HepG2 (cell line): ENCODE results near the gene ANGPTL5. TPM values are rescaled to one million over a fixed set of nuclear protein-coding genes. Genes with fewer than 3 reads are reported as not detected.

Experiments
- ATAC-seq: fragments of 200-7000 bp; cut with Tn5 transposase; 3 replicates; pipeline ENCODE4 v1.9.1; 2020; ENCODE audit warnings: mild to moderate bottlenecking, moderate library complexity
- BruUV-seq: library from RNA; stranded (reverse); fragments of 400-500 nt; replicated peaks from 2 replicates; lab custom pipeline; 2021; lab: Mats Ljungman, UMichigan
- CTCF ChIA-PET: fragments of 300-600 bp; formaldehyde crosslinking; extraction: SDS; loops from one replicate; lab custom pipeline; 2021; ENCODE audit warnings: low total read pairs, inconsistent platforms, low intra/inter-chr PET ratio; lab: Yijun Ruan, JAX
- POLR2A ChIA-PET: fragments of 350-600 bp; sonication (Branson Sonifier 250); formaldehyde crosslinking; loops from one replicate; lab custom pipeline; 2020; ENCODE audit warnings: antibody characterized with exemption, inconsistent platforms; lab: Yijun Ruan, JAX
- DNase-seq: peaks from one replicate; pipeline ENCODE4 v3.0.0-alpha.2; 2015; ENCODE audit warnings: low spot score
- FAIRE-seq: peaks from 3 replicates; lab custom pipeline; 2011; peaks lifted over from hg19 to GRCh38; lab: Jason Lieb, UNC
- H2AFZ ChIP-seq: one replicate; pipeline ENCODE4 v1.6.1; 2011; ENCODE audit warnings: low read length, inconsistent platforms
- H3K27ac ChIP-seq: fragments of 300-600 bp; 3 replicates; pipeline ENCODE4 v1.8.0; 2011; ENCODE audit warnings: mixed run types, mild to moderate bottlenecking, mixed read lengths, low read length, inconsistent platforms; ENCODE audit not compliant: insufficient read depth; ENCODE audit errors: extremely low read length
- H3K27me3 ChIP-seq, 2 experiments: fragments of 200-600 bp in 1 of 2; 2 replicates in 1 of 2; 3 replicates in 1 of 2; pipeline versions ENCODE4 v1.6.0 to v1.8.0; 2011; ENCODE audit warnings: low read length in 2 of 2, mild to moderate bottlenecking in 2 of 2, moderate library complexity in 2 of 2, inconsistent platforms in 1 of 2; ENCODE audit not compliant: insufficient read depth in 2 of 2, control insufficient read depth in 1 of 2
- H3K36me3 ChIP-seq, 2 experiments: fragments of 200-600 bp in 1 of 2; replicated peaks in 1 of 2; 2 replicates in 1 of 2; 3 replicates in 1 of 2; pipeline versions ENCODE4 v1.5.1 to v1.8.0; 2011; ENCODE audit warnings: low read length in 2 of 2, inconsistent platforms in 1 of 2; ENCODE audit not compliant: insufficient read depth in 2 of 2, control insufficient read depth in 1 of 2
- H3K4me1 ChIP-seq: 2 replicates; pipeline ENCODE4 v1.5.1; 2012; ENCODE audit warnings: low read length, inconsistent platforms; ENCODE audit not compliant: insufficient read depth
- H3K4me2 ChIP-seq: 2 replicates; pipeline ENCODE4 v1.6.0; 2011; ENCODE audit warnings: low read depth, low read length, inconsistent platforms
- H3K4me3 ChIP-seq, 3 experiments: fragments of 200-600 bp in 1 of 3; sonication (generic), shearing (Covaris generic) in 1 of 3; replicated peaks in 1 of 3; 2 replicates each; pipeline ENCODE4 v1.5.1; 2011 to 2016; ENCODE audit warnings: low read length in 3 of 3, inconsistent platforms in 2 of 3, low read depth in 2 of 3, mild to moderate bottlenecking in 2 of 3, control low read depth in 1 of 3, mixed read lengths in 1 of 3; ENCODE audit not compliant: insufficient read depth in 1 of 3
- H3K79me2 ChIP-seq: one replicate; pipeline ENCODE4 v1.6.1; 2011; ENCODE audit warnings: low read length, inconsistent platforms; ENCODE audit not compliant: insufficient read depth
- H3K9ac ChIP-seq: 2 replicates; pipeline ENCODE4 v1.6.0; 2011; ENCODE audit warnings: mild to moderate bottlenecking, low read depth, low read length, inconsistent platforms; ENCODE audit not compliant: insufficient read depth
- H3K9me3 ChIP-seq: 2 replicates; pipeline ENCODE4 v1.5.1; 2012; ENCODE audit warnings: mild to moderate bottlenecking, low read length
- H4K20me1 ChIP-seq: 2 replicates; pipeline ENCODE4 v1.6.0; 2011; ENCODE audit warnings: inconsistent platforms, mild to moderate bottlenecking, low read length, moderate library complexity; ENCODE audit not compliant: insufficient read depth
- ATM ChIP-seq: fragments of 450-650 bp; IDR thresholded peaks from 2 replicates; pipeline ENCODE4 v1.7.1; 2017; ENCODE audit warnings: mild to moderate bottlenecking, borderline replicate concordance
- CEBPG ChIP-seq: IDR thresholded peaks from 2 replicates; pipeline ENCODE4 v1.6.1; 2016
- CTCF ChIP-seq: sonication (generic); formaldehyde crosslinking; IDR thresholded peaks from 2 replicates; pipeline ENCODE4 v1.5.0; 2020; ENCODE audit warnings: mild to moderate bottlenecking, missing genetic modification reagents, moderate library complexity
- GPBP1L1 ChIP-seq: sonication (generic); formaldehyde crosslinking; IDR thresholded peaks from 2 replicates; pipeline ENCODE4 v1.5.0; 2020; ENCODE audit warnings: mild to moderate bottlenecking, missing genetic modification reagents
- GTF3A ChIP-seq: sonication (generic); formaldehyde crosslinking; conservative IDR thresholded peaks from 2 replicates; pipeline ENCODE4 v1.4.0; 2020; ENCODE audit warnings: mild to moderate bottlenecking, missing genetic modification reagents
- IKZF4 ChIP-seq: sonication (generic); formaldehyde crosslinking; IDR thresholded peaks from 2 replicates; pipeline ENCODE4 v1.5.1; 2020; ENCODE audit warnings: borderline replicate concordance, mild to moderate bottlenecking, low read depth, missing genetic modification reagents; ENCODE audit errors: not compliant biosample characterization
- JDP2 ChIP-seq: sonication (generic); formaldehyde crosslinking; IDR thresholded peaks from 2 replicates; pipeline ENCODE4 v1.8.1; 2022; ENCODE audit warnings: missing genetic modification reagents, borderline replicate concordance
- MBD4 ChIP-seq: IDR thresholded peaks from 2 replicates; pipeline ENCODE4 v1.6.1; 2012; ENCODE audit warnings: low read length, inconsistent platforms, borderline replicate concordance
- NPAS2 ChIP-seq: sonication (generic); formaldehyde crosslinking; IDR thresholded peaks from 2 replicates; pipeline ENCODE4 v1.8.0; 2022; ENCODE audit warnings: mild to moderate bottlenecking, missing genetic modification reagents, borderline replicate concordance
- POLR2A ChIP-seq, 2 experiments: IDR thresholded peaks; 2 replicates each; pipeline ENCODE4 v1.6.1; 2011; ENCODE audit warnings: low read depth in 2 of 2, low read length in 2 of 2, mild to moderate bottlenecking in 1 of 2, moderate library complexity in 1 of 2; ENCODE audit not compliant: insufficient read depth in 1 of 2
- RAD21 ChIP-seq: fragments of 450-650 bp; formaldehyde crosslinking; IDR thresholded peaks from 2 replicates; pipeline ENCODE4 v1.5.0; 2020; ENCODE audit warnings: mild to moderate bottlenecking
- SMC3 ChIP-seq: IDR thresholded peaks from 2 replicates; pipeline ENCODE4 v1.6.1; 2011; ENCODE audit warnings: low read length, improper control_type of control experiment
- TARDBP ChIP-seq: sonication (generic); formaldehyde crosslinking; IDR thresholded peaks from 2 replicates; pipeline ENCODE4 v1.8.0; 2022; ENCODE audit warnings: mild to moderate bottlenecking, missing genetic modification reagents
- TBX3 ChIP-seq: fragments of 450-650 bp; IDR thresholded peaks from 2 replicates; pipeline ENCODE4 v1.6.1; 2017; ENCODE audit warnings: antibody characterized with exemption, mild to moderate bottlenecking, inconsistent platforms, borderline replicate concordance
- THYN1 ChIP-seq: sonication (generic); formaldehyde crosslinking; IDR thresholded peaks from 2 replicates; pipeline ENCODE4 v1.8.1; 2023; ENCODE audit warnings: low read depth, mild to moderate bottlenecking, moderate library complexity, missing genetic modification reagents, borderline replicate concordance
- YEATS2 ChIP-seq: sonication (generic); formaldehyde crosslinking; IDR thresholded peaks from 2 replicates; pipeline ENCODE4 v1.4.0; 2020; ENCODE audit warnings: missing genetic modification reagents, borderline replicate concordance
- YEATS4 ChIP-seq: sonication (generic); formaldehyde crosslinking; IDR thresholded peaks from 2 replicates; pipeline ENCODE4 v1.4.0; 2020; ENCODE audit warnings: missing genetic modification reagents, borderline replicate concordance
- ZMYM4 ChIP-seq: sonication (generic); formaldehyde crosslinking; IDR thresholded peaks from 2 replicates; pipeline ENCODE4 v1.8.1; 2023; ENCODE audit warnings: mild to moderate bottlenecking, missing genetic modification reagents
- ZNF674 ChIP-seq: sonication (generic); formaldehyde crosslinking; IDR thresholded peaks from 2 replicates; pipeline ENCODE4 v1.5.0; 2020; ENCODE audit warnings: low read depth, mild to moderate bottlenecking, missing genetic modification reagents
- WGBS: methylation state at CpG from one replicate; pipeline ENCODE4 v1.1.6; 2017; ENCODE audit warnings: low lambda C conversion rate; 5-methylcytosine and 5-hydroxymethylcytosine counted together
- in situ Hi-C: cut with HindIII; loops from 2 replicates; pipeline ENCODE4 v1.10.0; 2017; ENCODE audit warnings: low pct_unique_long_range_greater_than_20kb; ENCODE audit not compliant: extremely low pct_ligation_motif_present
- intact Hi-C: fragments of 100-400 bp; cut with micrococcal nuclease; formaldehyde crosslinking; loops from one replicate; pipeline ENCODE4 v1.10.0; 2022; ENCODE audit not compliant: unreplicated experiment
- polyA plus RNA-seq, 8 experiments: library from polyadenylated mRNA; depleted of rRNA in 3 of 8; stranded (reverse) in 7 of 8; unstranded in 1 of 8; fragments of >200 nt; fragmentation: Illumina TruSeq in 4 of 8; extraction: Trizol in 4 of 8; gene quantifications; 2 replicates each; pipeline versions ENCODE4 v1.2.1 to v1.2.3, GENCODE V29; 2011 to 2016; ENCODE audit warnings: low read depth in 4 of 8, missing spikeins in 1 of 8, mixed read lengths in 1 of 8; ENCODE audit not compliant: insufficient read depth in 1 of 8
- total RNA-seq, 5 experiments: library from RNA; depleted of rRNA; stranded (reverse); fragments of >200 nt; fragmentation: Illumina TruSeq; extraction: Trizol; gene quantifications; 2 replicates each; pipeline ENCODE4 v1.2.3, GENCODE V29; 2016; ENCODE audit warnings: low read depth in 1 of 5
- TF ChIP-seq, protein P1 (sequence below): sonication (generic); formaldehyde crosslinking; IDR thresholded peaks from 2 replicates; pipeline ENCODE4 v1.5.0; 2020; ENCODE audit warnings: mild to moderate bottlenecking, missing genetic modification reagents

ANGPTL5 gene
- total and polyA plus RNA-seq, 2 of the 13 experiments (the other 11 are each of a cell fraction or from before 2014, with no cell fraction given): not detected

- ATAC-seq (peak; percentile 99), FAIRE-seq (no peak), DNase-seq (peak; percentile 58)
- no peaks in the 10 kb centered on the region for H3K36me3 ChIP-seq
- BruUV-seq: no TSS peak
- H3K79me2 ChIP-seq: no peaks in the 10 kb centered on the region
- peak overlapping the region; percentile 44 for H2AFZ ChIP-seq
- peak overlapping the region; percentile 58 for H3K4me2 ChIP-seq
- no peaks in the 10 kb centered on the region for H3K27me3 ChIP-seq
- in situ Hi-C loops: loop anchor here (10.0 kb wide), 1 partner anchor 75 kb away; no protein-coding TSS in a partner anchor
- no peaks in the 10 kb centered on the region for H3K9me3 ChIP-seq
- H4K20me1 ChIP-seq: no peaks in the 10 kb centered on the region
- POLR2A ChIA-PET: no interaction called here
- no peak overlapping the region; a peak in 1 of 6 replicates for H3K4me3 ChIP-seq
- CTCF ChIA-PET: interaction anchor here (2.1 kb wide), 1 partner anchor 78 kb away, joined by 15 read pairs; no protein-coding TSS in a partner anchor
- intact Hi-C loops: loop anchor here (1.0 kb wide), 1 partner anchor 78 kb away; no protein-coding TSS in a partner anchor
- no peak overlapping the region for H3K9ac ChIP-seq
- no peak overlapping the region for H3K27ac ChIP-seq
- 22% methylated on average over 2 of the region's 5 CpGs for WGBS
- peaks cover 10% of the 10 kb centered on the region for H3K4me1 ChIP-seq
- no peak for TF ChIP-seq TARDBP (CRISPR knock-in tag)
- TF ChIP-seq MBD4: no peak
- peak; percentile 16; the same call in 1 of the 2 replicates for TF ChIP-seq ZMYM4
- no peak for TF ChIP-seq ZNF674 (CRISPR knock-in tag)
- TF ChIP-seq GPBP1L1: no peak
- peak; percentile 51 for TF ChIP-seq RAD21 (CRISPR knock-in tag)
- no peak for TF ChIP-seq YEATS2 (CRISPR knock-in tag)
- no peak for TF ChIP-seq GTF3A
- no peak for TF ChIP-seq NPAS2 (CRISPR knock-in tag)
- no peak for TF ChIP-seq JDP2 (CRISPR knock-in tag)
- TF ChIP-seq POLR2A (IDR thresholded peaks at IDR 0.05; ENCODE audit: insufficient read depth in 1 of 2, low read depth in 2 of 2, low read length in 2 of 2): no peak
- TF ChIP-seq TBX3: no peak
- TF ChIP-seq CTCF (CRISPR knock-in tag): peak; percentile 66
- no peak for TF ChIP-seq IKZF4 (CRISPR knock-in tag)
- TF ChIP-seq, protein P1, sequence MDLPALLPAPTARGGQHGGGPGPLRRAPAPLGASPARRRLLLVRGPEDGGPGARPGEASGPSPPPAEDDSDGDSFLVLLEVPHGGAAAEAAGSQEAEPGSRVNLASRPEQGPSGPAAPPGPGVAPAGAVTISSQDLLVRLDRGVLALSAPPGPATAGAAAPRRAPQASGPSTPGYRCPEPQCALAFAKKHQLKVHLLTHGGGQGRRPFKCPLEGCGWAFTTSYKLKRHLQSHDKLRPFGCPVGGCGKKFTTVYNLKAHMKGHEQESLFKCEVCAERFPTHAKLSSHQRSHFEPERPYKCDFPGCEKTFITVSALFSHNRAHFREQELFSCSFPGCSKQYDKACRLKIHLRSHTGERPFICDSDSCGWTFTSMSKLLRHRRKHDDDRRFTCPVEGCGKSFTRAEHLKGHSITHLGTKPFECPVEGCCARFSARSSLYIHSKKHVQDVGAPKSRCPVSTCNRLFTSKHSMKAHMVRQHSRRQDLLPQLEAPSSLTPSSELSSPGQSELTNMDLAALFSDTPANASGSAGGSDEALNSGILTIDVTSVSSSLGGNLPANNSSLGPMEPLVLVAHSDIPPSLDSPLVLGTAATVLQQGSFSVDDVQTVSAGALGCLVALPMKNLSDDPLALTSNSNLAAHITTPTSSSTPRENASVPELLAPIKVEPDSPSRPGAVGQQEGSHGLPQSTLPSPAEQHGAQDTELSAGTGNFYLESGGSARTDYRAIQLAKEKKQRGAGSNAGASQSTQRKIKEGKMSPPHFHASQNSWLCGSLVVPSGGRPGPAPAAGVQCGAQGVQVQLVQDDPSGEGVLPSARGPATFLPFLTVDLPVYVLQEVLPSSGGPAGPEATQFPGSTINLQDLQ (CRISPR knock-in tag): no peak
- no peak for TF ChIP-seq THYN1
- TF ChIP-seq YEATS4: no peak
- TF ChIP-seq ATM: no peak
- TF ChIP-seq CEBPG (CRISPR knock-in tag): no peak
- peak; percentile 73; the same call in 1 of the 2 replicates for TF ChIP-seq SMC3
Measured at GRCh38 chr11:101929294-101929915, 13.1 kb upstream of the ANGPTL5 start.
